OCI-LY7 (cell line): ENCODE data around the gene SERPINA1. TPM values are rescaled to one million over a fixed set of nuclear protein-coding genes. Genes with fewer than 3 reads are reported as not detected.

Experiments
- BruUV-seq: library from RNA; stranded (reverse); fragments of 400-500 nt; replicated peaks from 2 replicates; lab custom pipeline; 2021; lab: Mats Ljungman, UMichigan
- CTCF ChIA-PET: fragments of 300-600 bp; sonication (Branson Sonifier 250); formaldehyde crosslinking; loops from one replicate; lab custom pipeline; 2022; ENCODE audit warnings: antibody characterized with exemption; ENCODE audit not compliant: unreplicated experiment; lab: Charles Lee
- POLR2A ChIA-PET: fragments of 300-600 bp; sonication (Branson Sonifier 250); formaldehyde crosslinking; loops from one replicate; lab custom pipeline; 2022; ENCODE audit warnings: antibody characterized with exemption; lab: Charles Lee
- DNase-seq: peaks from one replicate; pipeline ENCODE4 v3.0.0-alpha.2; 2015; ENCODE audit warnings: low spot score
- H2AFZ ChIP-seq: fragments of 200-600 bp; sonication (generic), shearing (Covaris generic); 2 replicates; pipeline ENCODE4 v1.6.1; 2014; ENCODE audit warnings: mild to moderate bottlenecking, antibody characterized with exemption, low read length, moderate library complexity
- H3K27ac ChIP-seq: fragments of 200-600 bp; sonication (generic); 2 replicates; pipeline ENCODE4 v1.5.1; 2014; ENCODE audit warnings: mixed run types, low read depth, mild to moderate bottlenecking, moderate library complexity, low read length, inconsistent platforms; ENCODE audit not compliant: poor library complexity, severe bottlenecking
- H3K36me3 ChIP-seq: fragments of 200-600 bp; sonication (generic); 2 replicates; pipeline ENCODE4 v1.6.1; 2014; ENCODE audit warnings: mild to moderate bottlenecking, antibody characterized with exemption, low read length, moderate library complexity, mixed read lengths; ENCODE audit not compliant: insufficient read depth
- H3K4me1 ChIP-seq: fragments of 200-600 bp; sonication (generic); 2 replicates; pipeline ENCODE4 v1.5.1; 2014; ENCODE audit warnings: mild to moderate bottlenecking, low read length; ENCODE audit not compliant: insufficient read depth, poor library complexity, severe bottlenecking
- H3K4me2 ChIP-seq: fragments of 200-600 bp; sonication (generic); 2 replicates; pipeline ENCODE4 v1.6.1; 2014; ENCODE audit warnings: mild to moderate bottlenecking, low read length
- H3K4me3 ChIP-seq: fragments of 200-600 bp; sonication (generic); 2 replicates; pipeline ENCODE4 v1.5.1; 2014; ENCODE audit warnings: mild to moderate bottlenecking, low read depth, low read length; ENCODE audit not compliant: poor library complexity, severe bottlenecking
- H3K79me2 ChIP-seq: fragments of 200-600 bp; sonication (generic); 2 replicates; pipeline ENCODE4 v1.6.1; 2016; ENCODE audit warnings: low read depth, mild to moderate bottlenecking, low read length, moderate library complexity, mixed read lengths; ENCODE audit not compliant: insufficient read depth
- H3K9me2 ChIP-seq: fragments of 200-600 bp; sonication (generic); 2 replicates; pipeline ENCODE4 v1.6.1; 2016; ENCODE audit warnings: mild to moderate bottlenecking, low read length, mixed read lengths; ENCODE audit not compliant: insufficient read depth
- H3K9me3 ChIP-seq: fragments of 200-600 bp; sonication (generic); 2 replicates; pipeline ENCODE4 v1.6.1; 2014; ENCODE audit warnings: mild to moderate bottlenecking, mixed run types, low read length, mixed read lengths
- H4K20me1 ChIP-seq: fragments of 200-600 bp; sonication (generic); 2 replicates; pipeline ENCODE4 v1.6.1; 2014; ENCODE audit warnings: mild to moderate bottlenecking, antibody characterized with exemption, low read length, moderate library complexity, mixed read lengths; ENCODE audit not compliant: insufficient read depth
- CTCF ChIP-seq: fragments of 200-600 bp; sonication (generic); conservative IDR thresholded peaks from 2 replicates; pipeline ENCODE4 v1.5.1; 2014; ENCODE audit warnings: mild to moderate bottlenecking, antibody characterized with exemption, low read length, moderate library complexity, mixed read lengths
- EZH2phosphoT487 ChIP-seq: fragments of 200-600 bp; sonication (generic); IDR thresholded peaks from 2 replicates; pipeline ENCODE4 v1.6.1; 2018; ENCODE audit warnings: low read depth, borderline replicate concordance, mild to moderate bottlenecking, mixed run types, antibody characterized with exemption, low read length, moderate library complexity, mixed read lengths
- intact Hi-C: fragments of 100-400 bp; cut with micrococcal nuclease; formaldehyde crosslinking; loops from one replicate; pipeline ENCODE4 v1.10.0; 2022; ENCODE audit not compliant: unreplicated experiment
- total RNA-seq, 2 experiments: library from RNA; depleted of rRNA in 1 of 2; stranded (reverse); fragments of >200 nt in 1 of 2; shearing (Covaris generic) in 1 of 2; gene quantifications; 2 replicates each; pipeline ENCODE4 v1.2.3, GENCODE V29; 2014 to 2022

SERPINA1 gene
- total RNA-seq, 2 experiments from 2014 or later, result not detected

- H3K9me3 ChIP-seq, result no peaks in the 10 kb centered on the region
- H3K79me2 ChIP-seq, result no peaks in the 10 kb centered on the region
- no peak overlapping the region for H2AFZ ChIP-seq
- intact Hi-C loops, result no loop called here
- no peak overlapping the region for H3K4me2 ChIP-seq
- POLR2A ChIA-PET, result no interaction called here
- CTCF ChIA-PET, result no interaction called here
- no peak for TF ChIP-seq EZH2phosphoT487
- H3K36me3 ChIP-seq, result no peaks in the 10 kb centered on the region
- no peak for DNase-seq
- H4K20me1 ChIP-seq, result no peaks in the 10 kb centered on the region
- no peak overlapping the region for H3K4me3 ChIP-seq
- H3K9me2 ChIP-seq, result no peaks in the 10 kb centered on the region
- BruUV-seq, result no TSS peak
- no peaks in the 10 kb centered on the region for H3K4me1 ChIP-seq
- H3K27ac ChIP-seq, result no peak overlapping the region
Observed at GRCh38 chr14:94345344-94346064, 42.9 kb downstream of the SERPINA1 start.

GRCh38 chr14:94344389-94344788 lies 44.0 kb downstream of the SERPINA1 start:
- TF ChIP-seq CTCF (no peak), EZH2phosphoT487 (no peak)
- no peak overlapping the region for H3K4me3 ChIP-seq
- DNase-seq, result no peak
- H3K9me3 ChIP-seq, result no peaks in the 10 kb centered on the region
- no peaks in the 10 kb centered on the region for H3K4me1 ChIP-seq
- intact Hi-C loops, result no loop called here
- H3K79me2 ChIP-seq, result no peaks in the 10 kb centered on the region
- no peaks in the 10 kb centered on the region for H3K36me3 ChIP-seq
- H3K9me2 ChIP-seq, result no peaks in the 10 kb centered on the region
- H4K20me1 ChIP-seq, result no peaks in the 10 kb centered on the region
- ChIA-PET POLR2A (interaction anchor here (0.6 kb wide), 1 partner anchor 37 kb away, joined by 3 read pairs; no protein-coding TSS in a partner anchor), CTCF (interaction anchor here (0.5 kb wide), 1 partner anchor 1428 kb away, joined by 3 read pairs; no protein-coding TSS in a partner anchor)
- H3K4me2 ChIP-seq, result no peak overlapping the region
- BruUV-seq, result no TSS peak
- H3K27ac ChIP-seq, result no peak overlapping the region
- H2AFZ ChIP-seq, result no peak overlapping the region

- Histone ChIP-seq H3K79me2 (no peaks in the 10 kb centered on the region), H3K4me3 (no peak overlapping the region), H2AFZ (no peak overlapping the region), H4K20me1 (no peaks in the 10 kb centered on the region), H3K9me2 (no peaks in the 10 kb centered on the region), H3K4me2 (no peak overlapping the region), H3K36me3 (no peaks in the 10 kb centered on the region), H3K9me3 (no peaks in the 10 kb centered on the region), H3K4me1 (no peaks in the 10 kb centered on the region), H3K27ac (no peak overlapping the region)
- intact Hi-C loops, result no loop called here
- POLR2A ChIA-PET, result no interaction called here
- no TSS peak for BruUV-seq
- CTCF ChIA-PET, result no interaction called here
- DNase-seq, result no peak
- TF ChIP-seq EZH2phosphoT487, result no peak
Observed at GRCh38 chr14:94343238-94344005, 45.0 kb downstream of the SERPINA1 start.
